ENCODE results near the gene ARL4D. TPM values are rescaled to one million over a fixed set of nuclear protein-coding genes. Genes with fewer than 3 reads are reported as not detected.
"Not testable (repeated sequence)": the region's sequence is repeated elsewhere in the genome, so short reads cannot be mapped to it uniquely, and the experiment has no call there.

The ARL4D gene
- total RNA-seq, 2 experiments from 2014 or later, result 2.9 to 4.2 TPM

DNA sequence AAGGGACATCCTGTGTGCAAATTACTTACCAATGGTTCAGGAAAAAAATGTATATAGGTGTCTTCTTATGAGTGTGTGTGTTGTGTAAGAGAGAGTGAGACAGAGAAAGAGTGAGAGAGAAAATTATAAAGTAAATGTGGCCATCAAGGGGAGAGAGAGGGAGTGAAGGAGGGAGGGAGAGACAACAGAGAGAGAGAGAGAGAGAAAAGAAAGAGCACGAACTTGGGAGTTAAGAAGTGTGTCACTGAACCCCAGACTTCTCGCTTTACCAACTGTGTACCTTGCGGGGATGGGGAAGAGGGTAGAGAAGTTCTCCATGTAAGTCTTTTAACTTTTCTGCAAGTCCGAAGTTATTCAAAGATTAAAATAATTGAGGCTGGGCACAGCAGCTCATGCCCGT lies 28.8 kb upstream of the ARL4D start:
- Mint-ChIP-seq H3K27me3 (ENCODE audit: low read depth) (no peaks in the 10 kb centered on the region), H3K27ac (peak overlapping the region; percentile 100), H3K4me1 (ENCODE audit: low read depth) (peaks cover 49% of the 10 kb centered on the region), H3K4me3 (peak overlapping the region; percentile 92), H3K36me3 (ENCODE audit: low read depth) (peaks cover 6% of the 10 kb centered on the region), H3K9me3 (ENCODE audit: insufficient read depth) (no peaks in the 10 kb centered on the region)
- no peak for DNase-seq
- CTCF ChIA-PET, result interaction anchor here (0.6 to 5.2 kb wide), 6 partner anchors 18 to 364 kb away, joined by 3 to 39 read pairs (median 18); partner anchors contain the start of gene DHX8
- POLR2A ChIA-PET, result interaction anchor here (3.3 to 7.1 kb wide), 6 partner anchors 10 to 114 kb away, joined by 22 to 229 read pairs (median 125); partner anchors contain the start of genes ARL4D and DHX8
- no peak for ATAC-seq

DNA sequence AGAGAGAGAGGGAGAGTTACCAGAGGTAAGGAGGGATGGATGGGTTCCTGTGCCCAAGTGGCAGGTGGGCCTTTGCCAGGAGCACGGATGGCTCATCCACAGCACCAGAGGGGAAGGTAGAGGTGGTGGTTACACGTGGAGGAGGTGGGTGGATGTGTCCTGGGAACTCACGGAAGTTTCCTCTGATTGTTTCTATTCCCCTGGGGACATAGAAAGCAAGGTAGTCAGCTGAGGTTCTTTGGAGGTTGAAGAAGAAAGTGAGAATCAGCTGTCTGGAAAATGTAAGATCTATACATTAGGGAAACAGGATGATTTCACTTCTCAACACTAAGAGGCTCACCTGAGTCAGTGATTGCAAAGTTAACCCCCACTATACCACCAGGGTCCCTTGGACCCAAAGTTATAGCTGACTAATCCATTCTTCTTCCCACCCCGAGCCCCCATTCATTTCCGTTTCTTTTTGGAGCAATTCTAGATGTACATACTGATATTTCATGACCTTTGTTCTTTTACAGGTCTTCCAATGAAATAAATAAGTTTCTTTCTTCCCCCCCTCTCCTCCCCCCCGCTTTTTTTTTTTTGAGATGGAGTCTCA lies 27.5 kb upstream of the ARL4D start:
- Mint-ChIP-seq H3K4me1 (ENCODE audit: low read depth) (peaks cover 47% of the 10 kb centered on the region), H3K4me3 (no peak overlapping the region), H3K36me3 (ENCODE audit: low read depth) (peaks cover 6% of the 10 kb centered on the region), H3K27me3 (ENCODE audit: low read depth) (no peaks in the 10 kb centered on the region), H3K9me3 (ENCODE audit: insufficient read depth) (no peaks in the 10 kb centered on the region), H3K27ac (no peak overlapping the region)
- ChIA-PET POLR2A (interaction anchor here (7.1 kb wide), 1 partner anchor 13 kb away, joined by 189 read pairs; no protein-coding TSS in a partner anchor), CTCF (interaction anchor here (1.1 to 4.1 kb wide), 2 partner anchors 17 to 112 kb away, joined by 3 to 39 read pairs; partner anchors contain the start of gene DHX8)
- no peak for DNase-seq
- no peak for ATAC-seq

DNA sequence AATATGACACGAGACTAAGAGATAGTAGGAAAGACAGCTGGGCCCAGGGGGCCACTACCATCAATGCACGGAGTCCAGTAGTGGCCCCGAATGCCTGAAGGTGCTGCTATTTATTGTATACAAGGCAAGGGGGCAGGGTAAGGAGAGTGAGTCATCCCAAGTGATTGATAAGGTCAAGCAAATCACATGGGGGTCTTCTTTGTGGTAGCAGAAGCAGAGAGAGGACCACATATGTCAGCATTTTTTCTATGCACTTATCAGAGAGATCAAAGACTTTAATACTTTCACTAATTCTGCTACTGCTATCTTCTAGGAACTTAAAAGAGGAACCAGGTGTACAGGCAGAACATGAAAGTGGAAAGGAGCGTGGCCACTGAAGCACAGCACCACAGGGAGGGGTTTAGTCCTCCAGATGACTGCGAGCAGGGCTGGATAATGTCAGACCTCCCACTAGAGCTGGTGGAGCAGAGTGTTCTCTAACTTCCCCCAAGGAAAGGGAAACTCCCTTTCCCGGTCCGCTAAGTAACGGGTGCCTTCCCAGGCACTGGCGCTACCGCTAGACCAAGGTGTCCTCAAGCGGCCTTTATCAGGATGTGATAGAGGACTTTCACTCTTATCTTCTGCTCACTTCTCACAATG lies 26.4 kb upstream of the ARL4D start:
- H3K27me3 Mint-ChIP-seq (ENCODE audit: low read depth), result no peaks in the 10 kb centered on the region
- CTCF ChIA-PET, result interaction anchor here (1.2 kb wide), 1 partner anchor 112 kb away, joined by 4 read pairs; the partner anchor contains the start of gene DHX8
- no peak overlapping the region for H3K4me3 Mint-ChIP-seq
- H3K9me3 Mint-ChIP-seq (ENCODE audit: insufficient read depth), result no peaks in the 10 kb centered on the region
- no peak overlapping the region for H3K27ac Mint-ChIP-seq
- H3K36me3 Mint-ChIP-seq (ENCODE audit: low read depth), result peaks cover 6% of the 10 kb centered on the region
- peaks cover 37% of the 10 kb centered on the region for H3K4me1 Mint-ChIP-seq (ENCODE audit: low read depth)
- DNase-seq, result no peak
- POLR2A ChIA-PET, result interaction anchor here (1.0 to 7.1 kb wide), 3 partner anchors 14 to 20 kb away, joined by 3 to 189 read pairs (median 11); no protein-coding TSS in a partner anchor
- ATAC-seq, result no peak

DNA sequence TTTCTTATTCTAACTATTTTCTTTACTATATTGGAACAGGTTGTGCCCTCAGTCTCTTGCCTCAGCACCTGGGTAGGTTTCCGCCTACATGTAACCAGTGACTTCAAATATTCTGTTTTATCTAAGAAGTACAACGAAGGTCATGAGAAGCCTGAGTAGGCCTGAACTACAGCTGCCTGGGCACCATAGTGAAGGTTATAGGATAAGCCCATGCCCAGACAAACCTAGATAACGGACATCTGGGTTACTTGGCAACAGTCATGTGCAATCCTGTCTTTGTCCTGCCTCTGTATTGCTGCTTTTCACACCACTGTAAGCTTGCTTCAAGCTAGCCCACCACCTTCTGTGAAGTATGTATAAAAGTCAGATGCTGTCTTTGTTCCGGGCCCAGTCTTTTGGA lies 25.4 kb upstream of the ARL4D start:
- H3K9me3 Mint-ChIP-seq (ENCODE audit: insufficient read depth), result no peaks in the 10 kb centered on the region
- no peaks in the 10 kb centered on the region for H3K36me3 Mint-ChIP-seq (ENCODE audit: low read depth)
- DNase-seq (no peak), ATAC-seq (no peak)
- peaks cover 30% of the 10 kb centered on the region for H3K4me1 Mint-ChIP-seq (ENCODE audit: low read depth)
- POLR2A ChIA-PET, result interaction anchor here (1.0 to 7.1 kb wide), 3 partner anchors 15 to 19 kb away, joined by 3 to 189 read pairs (median 11); no protein-coding TSS in a partner anchor
- H3K27me3 Mint-ChIP-seq (ENCODE audit: low read depth), result no peaks in the 10 kb centered on the region
- H3K27ac Mint-ChIP-seq, result no peak overlapping the region
- CTCF ChIA-PET, result interaction anchor here (1.2 to 1.6 kb wide), 3 partner anchors 15 to 111 kb away, joined by 4 to 7 read pairs (median 4); partner anchors contain the start of gene DHX8
- no peak overlapping the region for H3K4me3 Mint-ChIP-seq

DNA sequence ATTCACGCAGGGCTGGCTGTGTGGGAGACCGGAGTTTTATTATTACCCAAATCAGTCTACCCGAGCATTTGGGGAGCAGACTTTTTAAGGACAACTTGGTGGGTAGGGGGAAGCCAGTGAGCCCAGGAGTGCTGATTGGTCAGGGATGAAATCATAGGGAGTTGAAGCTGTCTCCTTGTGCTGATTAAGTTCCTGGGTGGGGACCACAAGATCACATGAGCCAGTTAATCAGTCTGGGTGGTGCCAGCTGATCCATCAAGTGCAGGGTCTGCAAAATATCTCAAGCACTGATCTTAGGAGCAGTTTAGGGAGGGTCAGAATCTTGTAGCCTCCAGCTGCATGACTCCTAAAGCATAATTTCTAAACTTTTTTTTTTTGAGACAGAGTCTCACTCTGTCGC lies 22.9 kb upstream of the ARL4D start:
- CTCF ChIA-PET, result interaction anchor here (1.5 to 1.8 kb wide), 2 partner anchors 12 to 108 kb away, joined by 4 to 8 read pairs; partner anchors contain the start of gene DHX8
- H3K36me3 Mint-ChIP-seq (ENCODE audit: low read depth); DNase-seq; H3K9me3 Mint-ChIP-seq (ENCODE audit: insufficient read depth); H3K4me3 Mint-ChIP-seq; H3K27ac Mint-ChIP-seq; ATAC-seq; H3K27me3 Mint-ChIP-seq (ENCODE audit: low read depth): not testable (repeated sequence)
- POLR2A ChIA-PET, result interaction anchor here (1.9 to 2.6 kb wide), 3 partner anchors 8 to 15 kb away, joined by 7 to 14 read pairs (median 10); no protein-coding TSS in a partner anchor
- peaks cover 17% of the 10 kb centered on the region for H3K4me1 Mint-ChIP-seq (ENCODE audit: low read depth)

DNA sequence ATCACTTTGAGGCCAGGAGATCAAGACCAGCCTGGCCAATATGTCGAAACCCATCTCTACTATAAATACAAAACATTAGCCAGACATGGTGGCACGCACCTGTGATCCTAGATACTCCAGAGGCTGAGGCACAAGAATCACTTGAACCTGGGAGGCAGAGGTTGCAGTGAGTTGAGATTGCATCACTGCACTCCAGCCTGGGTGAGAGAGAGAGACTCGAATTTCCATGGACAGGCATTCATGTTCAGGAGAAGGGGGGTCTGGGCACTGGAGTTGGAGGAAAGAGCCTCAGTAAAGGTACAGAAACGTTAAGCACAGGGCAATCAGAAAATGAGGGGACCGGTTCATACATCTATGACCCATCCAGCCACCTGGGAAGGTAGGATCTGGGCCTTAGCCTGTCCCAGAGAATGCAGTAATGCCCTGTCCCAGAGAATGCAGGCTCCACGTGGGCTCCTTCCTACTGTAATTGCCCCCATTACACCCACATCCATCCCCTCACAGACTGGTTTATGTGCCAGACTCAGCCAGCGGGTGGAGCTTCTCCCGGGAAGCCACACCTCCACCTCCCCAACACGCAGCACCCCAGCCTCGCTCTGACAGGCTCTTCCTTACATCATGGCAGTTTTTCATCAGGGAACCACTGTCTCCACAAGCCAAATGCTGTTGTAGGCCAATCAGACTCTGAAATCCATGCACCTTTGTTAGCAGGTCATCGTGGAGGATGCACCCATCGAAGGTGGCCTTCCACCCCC lies 21.6 kb upstream of the ARL4D start:
- H3K27me3 Mint-ChIP-seq (ENCODE audit: low read depth), result no peaks in the 10 kb centered on the region
- H3K27ac Mint-ChIP-seq, result no peak overlapping the region
- H3K9me3 Mint-ChIP-seq (ENCODE audit: insufficient read depth), result peaks cover 8% of the 10 kb centered on the region
- ChIA-PET CTCF (no interaction called here), POLR2A (interaction anchor here (2.5 to 2.6 kb wide), 2 partner anchors 10 to 16 kb away, joined by 10 to 14 read pairs; no protein-coding TSS in a partner anchor)
- peaks cover 5% of the 10 kb centered on the region for H3K36me3 Mint-ChIP-seq (ENCODE audit: low read depth)
- no peak for DNase-seq
- no peak overlapping the region for H3K4me3 Mint-ChIP-seq
- H3K4me1 Mint-ChIP-seq (ENCODE audit: low read depth), result peaks cover 11% of the 10 kb centered on the region
- ATAC-seq, result no peak

DNA sequence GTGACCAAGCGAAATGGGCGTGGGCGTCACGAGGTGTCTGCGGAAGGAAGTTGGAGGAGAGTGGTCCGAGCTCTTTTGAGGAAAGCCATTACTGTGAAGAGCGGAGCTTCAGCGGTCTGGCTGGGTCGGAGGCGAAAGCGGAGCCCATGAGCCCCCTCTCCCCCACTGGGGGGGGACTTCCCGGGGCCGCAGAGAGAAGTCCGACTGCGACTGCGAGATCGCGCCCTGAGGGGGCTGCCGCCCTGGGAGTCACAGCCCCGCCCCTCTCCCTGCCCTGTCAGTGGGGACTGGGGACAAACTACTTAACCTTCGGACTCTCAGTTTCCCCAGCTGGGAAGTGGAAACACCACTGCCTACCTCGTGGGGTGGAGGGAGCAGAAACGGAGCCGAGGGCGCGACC lies 20.0 kb upstream of the ARL4D start:
- no peak overlapping the region for H3K4me3 Mint-ChIP-seq

DNA sequence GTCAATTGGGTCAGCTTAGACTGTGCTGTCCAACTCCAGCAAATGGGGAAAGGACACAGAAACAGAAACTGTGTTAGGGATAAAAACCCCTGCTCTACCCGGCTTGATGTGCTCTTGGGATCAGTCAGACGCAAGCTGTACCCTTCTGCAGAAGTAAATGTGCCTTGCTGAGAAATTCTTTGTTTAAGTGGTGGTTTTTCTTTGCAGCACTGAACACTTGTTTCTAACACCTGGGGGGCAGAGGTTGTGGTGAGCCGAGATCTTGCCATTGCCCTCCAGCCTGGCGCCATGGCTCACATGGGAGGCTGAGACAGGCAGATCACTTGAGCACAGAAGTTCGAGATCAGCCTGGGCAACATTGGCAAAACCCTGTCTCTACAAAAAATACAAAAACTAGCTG lies 18.5 kb upstream of the ARL4D start:
- H3K9me3 Mint-ChIP-seq (ENCODE audit: insufficient read depth), result peaks cover 8% of the 10 kb centered on the region
- peaks cover 5% of the 10 kb centered on the region for H3K36me3 Mint-ChIP-seq (ENCODE audit: low read depth)
- no peak for DNase-seq
- no peak overlapping the region for H3K4me3 Mint-ChIP-seq
- H3K27me3 Mint-ChIP-seq (ENCODE audit: low read depth), result no peaks in the 10 kb centered on the region
- ChIA-PET POLR2A (interaction anchor here (1.1 to 3.7 kb wide), 4 partner anchors 8 to 65 kb away, joined by 3 to 41 read pairs (median 9); no protein-coding TSS in a partner anchor), CTCF (no interaction called here)
- H3K4me1 Mint-ChIP-seq (ENCODE audit: low read depth), result peaks cover 5% of the 10 kb centered on the region
- no peak for ATAC-seq
- no peak overlapping the region for H3K27ac Mint-ChIP-seq

More for the DNA sequence above, 20.0 kb upstream of the ARL4D start:
- Mint-ChIP-seq H3K36me3 (ENCODE audit: low read depth) (peaks cover 5% of the 10 kb centered on the region), H3K27me3 (ENCODE audit: low read depth) (no peaks in the 10 kb centered on the region), H3K27ac (no peak overlapping the region), H3K4me1 (ENCODE audit: low read depth) (peaks cover 7% of the 10 kb centered on the region), H3K9me3 (ENCODE audit: insufficient read depth) (peaks cover 8% of the 10 kb centered on the region)
- ChIA-PET POLR2A (interaction anchor here (0.6 to 3.7 kb wide), 4 partner anchors 9 to 141 kb away, joined by 3 to 41 read pairs (median 10); no protein-coding TSS in a partner anchor), CTCF (interaction anchor here (1.1 to 1.3 kb wide), 3 partner anchors 11 to 105 kb away, joined by 3 to 6 read pairs (median 5); partner anchors contain the start of gene DHX8)
- no peak for ATAC-seq
- no peak for DNase-seq

DNA sequence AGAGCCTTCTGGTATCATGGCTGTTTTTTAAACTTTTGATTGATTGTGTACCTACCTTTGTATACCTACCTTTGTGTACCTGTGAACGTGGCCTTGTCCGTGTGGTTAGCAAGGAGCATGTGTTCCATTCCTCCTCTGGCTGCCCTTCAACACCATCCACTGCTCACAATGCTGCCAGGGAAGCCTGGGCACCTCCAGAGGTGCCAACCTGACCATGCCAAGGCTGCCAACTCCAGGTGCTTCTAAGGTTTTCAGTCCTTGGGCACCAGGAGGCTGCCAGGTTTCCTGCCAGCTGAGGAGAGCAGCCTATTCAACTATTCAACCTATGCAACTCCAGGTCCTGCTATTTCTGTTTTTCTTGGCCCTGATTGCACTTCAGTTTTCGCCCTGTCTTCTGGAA lies 17.6 kb upstream of the ARL4D start:
- no peak overlapping the region for H3K27ac Mint-ChIP-seq
- H3K27me3 Mint-ChIP-seq (ENCODE audit: low read depth), result no peaks in the 10 kb centered on the region
- peaks cover 5% of the 10 kb centered on the region for H3K36me3 Mint-ChIP-seq (ENCODE audit: low read depth)
- H3K4me1 Mint-ChIP-seq (ENCODE audit: low read depth), result peaks cover 1% of the 10 kb centered on the region
- H3K4me3 Mint-ChIP-seq, result no peak overlapping the region
- ChIA-PET CTCF (no interaction called here), POLR2A (interaction anchor here (0.6 to 3.7 kb wide), 3 partner anchors 13 to 383 kb away, joined by 3 to 41 read pairs (median 7); partner anchors contain the start of gene RPL27)
- DNase-seq (no peak), ATAC-seq (no peak)
- H3K9me3 Mint-ChIP-seq (ENCODE audit: insufficient read depth), result peaks cover 8% of the 10 kb centered on the region

DNA sequence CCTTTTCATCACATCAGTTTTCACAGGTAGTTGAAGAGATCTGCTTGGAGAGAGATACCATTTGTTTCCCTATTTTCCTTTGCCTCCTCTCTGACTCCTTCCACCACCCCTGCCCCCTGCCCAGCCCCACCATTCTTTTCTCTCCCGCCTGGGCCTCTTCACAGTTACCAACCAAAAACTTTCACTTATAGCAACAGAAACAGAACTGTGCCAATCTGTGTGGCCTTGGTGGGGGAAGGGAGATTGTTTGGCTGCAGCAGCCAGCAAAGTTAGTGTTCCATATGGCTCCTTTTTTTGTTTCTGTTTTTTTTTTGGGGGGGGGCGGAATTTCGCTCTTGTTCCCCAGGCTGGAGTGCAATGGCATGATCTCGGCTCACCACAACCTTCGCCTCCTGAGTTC lies 17.2 kb upstream of the ARL4D start:
- Mint-ChIP-seq H3K4me3 (no peak overlapping the region), H3K4me1 (ENCODE audit: low read depth) (peaks cover 3% of the 10 kb centered on the region), H3K27ac (no peak overlapping the region), H3K36me3 (ENCODE audit: low read depth) (peaks cover 5% of the 10 kb centered on the region), H3K27me3 (ENCODE audit: low read depth) (no peaks in the 10 kb centered on the region), H3K9me3 (ENCODE audit: insufficient read depth) (peaks cover 8% of the 10 kb centered on the region)
- no peak for DNase-seq
- ChIA-PET CTCF (no interaction called here), POLR2A (interaction anchor here (3.7 kb wide), 1 partner anchor 13 kb away, joined by 41 read pairs; no protein-coding TSS in a partner anchor)
- ATAC-seq, result no peak

DNA sequence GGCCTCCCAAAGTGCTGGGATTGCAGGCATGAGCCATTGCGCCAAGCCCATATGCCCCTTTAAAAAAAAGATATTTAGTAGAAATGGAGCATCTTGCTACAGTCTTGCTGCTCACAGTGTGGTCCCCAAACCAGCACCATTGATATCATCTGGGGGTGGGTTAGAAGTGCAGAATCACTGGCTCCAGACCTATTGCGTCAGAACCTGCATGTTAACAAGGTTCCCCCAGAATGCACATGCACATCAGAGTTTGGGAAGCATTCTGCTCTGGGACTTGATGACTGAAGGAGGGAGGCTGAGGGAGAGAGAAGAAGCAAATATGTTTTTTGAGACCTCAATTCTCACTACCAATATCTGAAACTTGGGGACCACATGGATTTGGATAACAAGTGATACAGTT lies 16.0 kb upstream of the ARL4D start:
- H3K27ac Mint-ChIP-seq, result no peak overlapping the region
- H3K36me3 Mint-ChIP-seq (ENCODE audit: low read depth), result peaks cover 5% of the 10 kb centered on the region
- H3K27me3 Mint-ChIP-seq (ENCODE audit: low read depth), result no peaks in the 10 kb centered on the region
- DNase-seq (no peak), ATAC-seq (no peak)
- ChIA-PET CTCF (no interaction called here), POLR2A (no interaction called here)
- H3K9me3 Mint-ChIP-seq (ENCODE audit: insufficient read depth), result peaks cover 8% of the 10 kb centered on the region
- H3K4me1 Mint-ChIP-seq (ENCODE audit: low read depth), result peaks cover 12% of the 10 kb centered on the region
- no peak overlapping the region for H3K4me3 Mint-ChIP-seq

Measured in activated CD8-positive, alpha-beta T cell treated with anti-CD3 and anti-CD28 coated beads, Interleukin-2, amount 10 ng/mL, durations not matched to agents 7 days and 5 days (primary cell).